GM12873 (cell line): ENCODE data around the gene CLPX.
A peak's percentile ranks its signal among the peaks of the same experiment; 100 is the strongest.

Experiments used
- CTCF ChIP-seq: IDR thresholded peaks from 2 replicates; pipeline ENCODE4 v1.5.1; 2012; ENCODE audit warnings: low read depth, mild to moderate bottlenecking, moderate library complexity, low read length, control low read depth; ENCODE audit not compliant: insufficient read depth; ENCODE audit errors: missing control alignments

Gene CLPX

GRCh38 chr15:65194826-65195547 lies 9.8 kb upstream of the CLPX start:
- no peak for TF ChIP-seq CTCF

- no peak for TF ChIP-seq CTCF
Measured at GRCh38 chr15:65192016-65192415, 6.9 kb upstream of the CLPX start.

GRCh38 chr15:65189102-65189740 lies 4.1 kb upstream of the CLPX start:
- peak; percentile 71 for TF ChIP-seq CTCF

GRCh38 chr15:65184305-65184867 lies 756 bp downstream of the CLPX start:
- TF ChIP-seq CTCF: no peak

- no peak for TF ChIP-seq CTCF
Measured at GRCh38 chr15:65183865-65184159, 1.3 kb downstream of the CLPX start.

GRCh38 chr15:65182538-65182937 lies 2.6 kb downstream of the CLPX start:
- no peak for TF ChIP-seq CTCF

- no peak for TF ChIP-seq CTCF
Measured at GRCh38 chr15:65180167-65180566, 5.0 kb downstream of the CLPX start.
